HuH-7 (cell line): ENCODE results near the gene TMEM217.
A peak's percentile ranks its signal among the peaks of the same experiment; 100 is the strongest.

Experiments
- DNase-seq: peaks from one replicate; pipeline ENCODE4 v3.0.0; 2011; ENCODE audit warnings: low spot score

TMEM217 gene

GRCh38 chr6:37180075-37180474 is 77.9 kb downstream of the TMEM217 start:
- no peak for DNase-seq

- no peak for DNase-seq
Observed at GRCh38 chr6:37177935-37178517, 79.9 kb downstream of the TMEM217 start.

- DNase-seq = no peak
Observed at GRCh38 chr6:37177077-37177934, 80.6 kb downstream of the TMEM217 start.

- DNase-seq = no peak
Observed at GRCh38 chr6:37176268-37177076, 81.5 kb downstream of the TMEM217 start.

- DNase-seq = no peak
Observed at GRCh38 chr6:37175332-37176267, 82.3 kb downstream of the TMEM217 start.

- DNase-seq = no peak
Observed at GRCh38 chr6:37174515-37175331, 83.2 kb downstream of the TMEM217 start.

GRCh38 chr6:37174196-37174514 is 83.8 kb downstream of the TMEM217 start:
- DNase-seq = no peak

GRCh38 chr6:37173493-37174195 is 84.3 kb downstream of the TMEM217 start:
- no peak for DNase-seq

- no peak for DNase-seq
Observed at GRCh38 chr6:37172912-37173492, 84.9 kb downstream of the TMEM217 start.

GRCh38 chr6:37171970-37172812 is 85.8 kb downstream of the TMEM217 start:
- DNase-seq = peak; percentile 81

- DNase-seq = no peak
Observed at GRCh38 chr6:37171201-37171969, 86.6 kb downstream of the TMEM217 start.

GRCh38 chr6:37170273-37171200 is 87.4 kb downstream of the TMEM217 start:
- DNase-seq = no peak

- peak; percentile 89 for DNase-seq
Observed at GRCh38 chr6:37169496-37170272, 88.3 kb downstream of the TMEM217 start, which contains the start of gene PIM1. PIM1 (plus strand) TSS chr6:37170152; CDS start chr6:37170576, 424 bp downstream.

GRCh38 chr6:37168811-37169495 is 89.0 kb downstream of the TMEM217 start:
- DNase-seq = no peak

GRCh38 chr6:37168163-37168758 is 89.7 kb downstream of the TMEM217 start:
- no peak for DNase-seq
